ENCODE results near the gene PTS. TPM values are rescaled to one million over a fixed set of nuclear protein-coding genes. Genes with fewer than 3 reads are reported as not detected.

PTS gene
- total RNA-seq, 2 donors from 2014 or later = 24.4 to 28.7 TPM

DNA sequence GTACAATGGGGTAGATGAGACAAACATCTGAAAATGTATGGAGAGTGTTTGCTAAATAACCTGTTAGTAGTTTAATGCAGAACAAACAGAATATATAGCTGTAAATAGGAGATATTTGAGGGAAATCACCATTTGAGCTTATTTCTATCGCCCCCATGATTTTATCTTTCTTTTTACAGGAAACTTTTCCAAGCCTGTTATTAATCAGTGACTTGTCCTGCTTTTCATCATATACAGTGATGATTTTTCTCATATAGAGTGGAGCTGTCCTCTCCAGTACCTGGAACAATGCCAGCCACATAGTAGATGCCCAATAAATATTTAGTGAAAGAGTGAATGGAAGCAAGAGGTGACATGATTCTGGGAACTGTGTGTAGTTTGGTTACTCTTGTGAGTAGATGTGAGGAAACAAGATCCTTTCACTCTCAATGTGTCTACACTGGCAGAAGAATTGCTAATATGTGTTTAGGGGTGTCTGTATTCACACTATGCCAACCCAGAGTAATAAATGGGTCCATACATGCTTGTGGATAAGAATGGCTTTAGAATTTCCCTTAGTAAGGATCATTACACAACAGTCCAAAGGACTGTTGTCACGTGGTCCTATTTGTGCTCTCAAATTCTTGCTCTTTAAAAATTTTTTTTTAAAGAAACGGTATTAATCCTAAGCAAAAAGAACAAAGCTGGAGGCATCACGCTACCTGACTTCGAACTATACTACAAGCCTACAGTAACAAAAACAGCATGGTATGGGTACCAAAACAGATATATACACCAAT lies 2.3 kb upstream of the PTS start:
- no peak for DNase-seq (ENCODE audit: low spot score)
- no peak overlapping the region for H3K4me3 ChIP-seq
- intact Hi-C loops (cut with DNase I) = loop anchor here (10.0 kb wide), 1 partner anchor 1061 kb away; no protein-coding TSS in a partner anchor

DNA sequence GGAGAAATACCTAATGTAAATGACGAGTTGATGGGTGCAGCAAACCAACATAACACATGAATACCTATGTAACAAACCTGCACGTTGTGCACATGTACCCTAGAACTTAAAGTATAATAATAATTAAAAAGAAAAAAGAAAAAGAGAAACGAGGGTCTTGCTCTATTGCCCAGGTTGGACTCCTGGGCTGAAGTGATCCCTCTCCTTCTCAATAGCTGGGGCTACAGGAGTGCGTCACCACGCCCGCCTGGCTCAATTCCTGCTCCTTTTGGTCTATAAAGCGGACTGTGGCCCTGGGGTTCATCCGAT lies 521 bp upstream of the PTS start:
- H3K4me1 ChIP-seq (replicated peaks) = no peaks in the 10 kb centered on the region
- DNase-seq (ENCODE audit: low spot score) = no peak

More for the DNA sequence above, 2.3 kb upstream of the PTS start:
- Histone ChIP-seq H3K36me3 (no peaks in the 10 kb centered on the region), H3K27ac (no peak overlapping the region), H3K4me1 (replicated peaks) (no peaks in the 10 kb centered on the region), H3K27me3 (replicated peaks; ENCODE audit: insufficient read depth) (no peaks in the 10 kb centered on the region), H3K9me3 (no peaks in the 10 kb centered on the region)
- no peak for TF ChIP-seq POLR2AphosphoS5 (IDR thresholded peaks at IDR 0.05)
- no peak for TF ChIP-seq POLR2A (IDR thresholded peaks at IDR 0.05)
- TF ChIP-seq, protein P1, sequence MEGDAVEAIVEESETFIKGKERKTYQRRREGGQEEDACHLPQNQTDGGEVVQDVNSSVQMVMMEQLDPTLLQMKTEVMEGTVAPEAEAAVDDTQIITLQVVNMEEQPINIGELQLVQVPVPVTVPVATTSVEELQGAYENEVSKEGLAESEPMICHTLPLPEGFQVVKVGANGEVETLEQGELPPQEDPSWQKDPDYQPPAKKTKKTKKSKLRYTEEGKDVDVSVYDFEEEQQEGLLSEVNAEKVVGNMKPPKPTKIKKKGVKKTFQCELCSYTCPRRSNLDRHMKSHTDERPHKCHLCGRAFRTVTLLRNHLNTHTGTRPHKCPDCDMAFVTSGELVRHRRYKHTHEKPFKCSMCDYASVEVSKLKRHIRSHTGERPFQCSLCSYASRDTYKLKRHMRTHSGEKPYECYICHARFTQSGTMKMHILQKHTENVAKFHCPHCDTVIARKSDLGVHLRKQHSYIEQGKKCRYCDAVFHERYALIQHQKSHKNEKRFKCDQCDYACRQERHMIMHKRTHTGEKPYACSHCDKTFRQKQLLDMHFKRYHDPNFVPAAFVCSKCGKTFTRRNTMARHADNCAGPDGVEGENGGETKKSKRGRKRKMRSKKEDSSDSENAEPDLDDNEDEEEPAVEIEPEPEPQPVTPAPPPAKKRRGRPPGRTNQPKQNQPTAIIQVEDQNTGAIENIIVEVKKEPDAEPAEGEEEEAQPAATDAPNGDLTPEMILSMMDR (IDR thresholded peaks at IDR 0.05) = no peak
- WGBS = 89% methylated on average over 5 of the region's 5 CpGs

DNA sequence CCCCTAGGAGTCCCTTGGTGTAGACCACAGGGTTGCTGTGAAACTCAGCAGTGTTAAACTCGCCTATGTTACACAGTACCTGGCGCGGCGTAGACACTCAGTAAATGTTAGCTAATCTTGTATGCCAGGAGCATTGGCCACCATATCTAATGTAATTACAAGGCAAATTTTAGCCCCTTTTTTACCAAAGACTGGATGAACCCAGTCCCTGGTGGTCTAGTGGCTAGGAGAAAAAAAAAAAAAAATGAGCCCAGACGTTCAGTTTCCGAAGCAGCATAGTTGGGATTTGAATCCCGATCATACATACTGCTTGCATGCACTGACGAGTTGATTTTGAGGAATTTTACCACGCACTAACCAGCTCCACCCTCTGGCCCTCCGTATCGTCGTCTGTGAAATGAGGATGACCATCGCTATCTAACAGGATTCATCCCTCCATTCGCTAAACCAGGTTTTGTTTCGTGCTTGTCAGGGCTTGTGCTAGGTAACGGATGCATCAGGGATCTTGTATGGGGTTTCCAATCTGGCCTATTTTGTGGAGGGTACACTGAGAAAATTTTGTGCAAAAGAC lies 688 bp downstream of the PTS start:
- Histone ChIP-seq H3K9me3 (no peaks in the 10 kb centered on the region), H3K27me3 (replicated peaks; ENCODE audit: insufficient read depth) (no peaks in the 10 kb centered on the region), H3K27ac (peak overlapping the region; percentile 94), H3K36me3 (no peaks in the 10 kb centered on the region), H3K4me1 (replicated peaks) (no peaks in the 10 kb centered on the region), H3K4me3 (peak overlapping the region; percentile 55 to 73)
- intact Hi-C loops (cut with DNase I) = loop anchor here (10.0 kb wide), 1 partner anchor 1058 kb away; no protein-coding TSS in a partner anchor
- peak; percentile 15 for DNase-seq (ENCODE audit: low spot score)
- WGBS = 4% methylated on average over 16 of the region's 16 CpGs
- TF ChIP-seq POLR2AphosphoS5 (IDR thresholded peaks at IDR 0.05) = no peak
- TF ChIP-seq, protein P1 (IDR thresholded peaks at IDR 0.05) = no peak
- TF ChIP-seq POLR2A (IDR thresholded peaks at IDR 0.05) = no peak

More for the DNA sequence above, 521 bp upstream of the PTS start:
- Histone ChIP-seq H3K9me3 (no peaks in the 10 kb centered on the region), H3K4me3 (peak overlapping the region; percentile 55 to 73), H3K27me3 (replicated peaks; ENCODE audit: insufficient read depth) (no peaks in the 10 kb centered on the region), H3K36me3 (no peaks in the 10 kb centered on the region), H3K27ac (peak overlapping the region; percentile 94)
- WGBS = 25% methylated on average over 8 of the region's 8 CpGs
- intact Hi-C loops (cut with DNase I) = loop anchor here (10.0 kb wide), 1 partner anchor 1059 kb away; no protein-coding TSS in a partner anchor
- no peak for TF ChIP-seq POLR2A (IDR thresholded peaks at IDR 0.05)

DNA sequence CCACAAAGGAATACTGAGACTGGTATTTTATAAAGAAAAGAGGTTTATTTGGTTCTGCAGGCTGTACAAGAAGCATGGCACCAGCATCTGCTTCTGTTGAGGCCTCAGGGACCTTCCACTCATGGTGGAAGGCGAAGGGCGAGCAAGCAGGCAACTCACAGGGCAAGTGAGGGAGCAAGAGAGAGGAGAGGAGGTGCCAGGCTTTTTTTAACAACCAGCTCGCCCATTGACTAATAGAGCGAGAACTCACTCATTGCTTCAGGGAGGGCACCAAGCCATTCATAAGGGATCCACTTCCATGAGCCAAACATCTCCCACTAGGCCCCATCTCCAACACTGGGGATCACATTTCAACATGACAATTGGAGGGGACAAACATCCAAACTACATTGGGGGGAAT lies 1.2 kb downstream of the PTS start:
- Histone ChIP-seq H3K4me1 (replicated peaks) (no peaks in the 10 kb centered on the region), H3K27ac (no peak overlapping the region), H3K27me3 (replicated peaks; ENCODE audit: insufficient read depth) (no peaks in the 10 kb centered on the region), H3K9me3 (no peaks in the 10 kb centered on the region), H3K36me3 (no peaks in the 10 kb centered on the region), H3K4me3 (peak overlapping the region in 1 of 2 donors; percentile 73)
- DNase-seq (ENCODE audit: low spot score) = no peak
- intact Hi-C loops (cut with DNase I) = loop anchor here (10.0 kb wide), 1 partner anchor 1057 kb away; no protein-coding TSS in a partner anchor
- WGBS = 87% methylated on average over 4 of the region's 4 CpGs
- TF ChIP-seq POLR2A (IDR thresholded peaks at IDR 0.05) = no peak
- TF ChIP-seq POLR2AphosphoS5 (IDR thresholded peaks at IDR 0.05) = no peak
- TF ChIP-seq, protein P1 (IDR thresholded peaks at IDR 0.05) = no peak

DNA sequence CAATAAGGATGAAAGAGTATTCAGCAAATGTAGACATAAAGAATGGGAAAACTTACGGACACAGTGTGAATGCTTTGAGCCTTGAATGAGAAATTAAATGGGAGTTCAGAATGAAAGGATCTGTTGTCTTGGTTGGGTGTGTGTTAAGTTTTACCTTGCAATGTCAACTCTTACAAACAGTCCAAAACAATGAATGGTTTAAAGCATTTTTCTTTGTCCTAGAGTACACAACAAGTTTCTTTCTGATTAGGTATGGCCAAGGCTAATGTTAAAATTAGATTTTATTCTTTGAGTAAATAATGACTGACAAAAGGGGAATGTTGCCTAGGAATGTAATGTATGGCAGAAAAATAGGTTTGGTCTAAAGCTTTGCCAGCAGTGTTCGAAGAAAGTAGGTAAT lies 2.5 kb downstream of the PTS start:
- intact Hi-C loops (cut with DNase I) = loop anchor here (10.0 kb wide), 1 partner anchor 1056 kb away; no protein-coding TSS in a partner anchor
- no peaks in the 10 kb centered on the region for H3K36me3 ChIP-seq
- no peak overlapping the region for H3K4me3 ChIP-seq
- no peaks in the 10 kb centered on the region for H3K9me3 ChIP-seq
- H3K27me3 ChIP-seq (replicated peaks; ENCODE audit: insufficient read depth) = no peaks in the 10 kb centered on the region
- WGBS = 78% methylated on average over 2 of the region's 2 CpGs
- no peaks in the 10 kb centered on the region for H3K4me1 ChIP-seq (replicated peaks)
- no peak overlapping the region for H3K27ac ChIP-seq
- no peak for DNase-seq (ENCODE audit: low spot score)
- TF ChIP-seq, protein P1 (IDR thresholded peaks at IDR 0.05) = no peak
- TF ChIP-seq POLR2A (IDR thresholded peaks at IDR 0.05) = no peak
- TF ChIP-seq POLR2AphosphoS5 (IDR thresholded peaks at IDR 0.05) = no peak

Data from prostate gland (tissue), 2 donors.